Measurements from ENCODE around the gene PPP1R9A.

The PPP1R9A gene

GRCh38 chr7:95062901-95063300 is 155.5 kb downstream of the PPP1R9A start (continued):
- TF ChIP-seq POU6F1 (CRISPR knock-in tag; IDR thresholded peaks at IDR 0.05; ENCODE audit: borderline replicate concordance, low read depth), result no peak
- TF ChIP-seq RARB (CRISPR knock-in tag; IDR thresholded peaks at IDR 0.05), result no peak
- no peak for TF ChIP-seq ZNF565 (CRISPR knock-in tag; conservative IDR thresholded peaks at IDR 0.05; ENCODE audit: low read depth)

- ATAC-seq, result no peak; the same call in 2 of the 3 replicates
- TF ChIP-seq TCF4 (CRISPR knock-in tag; IDR thresholded peaks at IDR 0.05; ENCODE audit: borderline replicate concordance) (no peak), ESRRG (CRISPR knock-in tag; IDR thresholded peaks at IDR 0.05) (no peak), PPARA (CRISPR knock-in tag; IDR thresholded peaks at IDR 0.05; ENCODE audit: borderline replicate concordance) (no peak), PATZ1 (CRISPR knock-in tag; IDR thresholded peaks at IDR 0.05; ENCODE audit: borderline replicate concordance) (no peak), ZNF70 (CRISPR knock-in tag; IDR thresholded peaks at IDR 0.05) (no peak), ISL1 (CRISPR knock-in tag; IDR thresholded peaks at IDR 0.05) (no peak), CSDC2 (CRISPR knock-in tag; IDR thresholded peaks at IDR 0.05) (no peak), CREB5 (CRISPR knock-in tag; IDR thresholded peaks at IDR 0.05; ENCODE audit: low read depth) (no peak), GLIS3 (CRISPR knock-in tag; IDR thresholded peaks at IDR 0.05) (no peak), ARNTL (CRISPR knock-in tag; IDR thresholded peaks at IDR 0.05; ENCODE audit: borderline replicate concordance, low read depth) (no peak), RARB (CRISPR knock-in tag; IDR thresholded peaks at IDR 0.05) (no peak), ZFP3 (CRISPR knock-in tag; IDR thresholded peaks at IDR 0.05) (no peak), OSR1 (CRISPR knock-in tag; IDR thresholded peaks at IDR 0.05) (no peak), ZC3H10 (CRISPR knock-in tag; IDR thresholded peaks at IDR 0.05) (no peak), ZNF8 (CRISPR knock-in tag; IDR thresholded peaks at IDR 0.05) (no peak), BACH2 (CRISPR knock-in tag; IDR thresholded peaks at IDR 0.05; ENCODE audit: borderline replicate concordance) (no peak), TSHZ2 (CRISPR knock-in tag; IDR thresholded peaks at IDR 0.05) (no peak), POU6F1 (CRISPR knock-in tag; IDR thresholded peaks at IDR 0.05; ENCODE audit: borderline replicate concordance, low read depth) (no peak), SNAI2 (CRISPR knock-in tag; IDR thresholded peaks at IDR 0.05) (no peak)
Measured at GRCh38 chr7:95066737-95067530, 159.5 kb downstream of the PPP1R9A start.

- ATAC-seq, result no peak
- TF ChIP-seq ZNF70 (CRISPR knock-in tag; IDR thresholded peaks at IDR 0.05) (no peak), CREB5 (CRISPR knock-in tag; IDR thresholded peaks at IDR 0.05; ENCODE audit: low read depth) (no peak), GLIS3 (CRISPR knock-in tag; IDR thresholded peaks at IDR 0.05) (no peak), ZFP30 (CRISPR knock-in tag; IDR thresholded peaks at IDR 0.05) (no peak)
Measured at GRCh38 chr7:95088536-95089215, 181.3 kb downstream of the PPP1R9A start.

Measured in SK-N-SH treated with all-trans-retinoic acid at 6 μM for 48 hours (cell line).